HG03575 (cell line): ENCODE results near the gene PACC1.
"Not testable (repeated sequence)": the region's sequence is repeated elsewhere in the genome, so short reads cannot be mapped to it uniquely, and the experiment has no call there.

Experiments
- ATAC-seq: cut with Tn5 transposase; IDR thresholded peaks from one replicate; pipeline ENCODE4 v1.9.1; 2021; ENCODE audit not compliant: unreplicated experiment, insufficient number of reproducible peaks, low FRiP score; ENCODE audit errors: extremely low read depth

PACC1 gene

GRCh38 chr1:212402666-212403321 lies 11.9 kb downstream of the PACC1 start:
- no peak for ATAC-seq

- no peak for ATAC-seq
These were observed 12.7 kb downstream of the PACC1 start for GRCh38 chr1:212401838-212402582.

GRCh38 chr1:212401042-212401441 lies 13.6 kb downstream of the PACC1 start:
- no peak for ATAC-seq

GRCh38 chr1:212397171-212397570 lies 17.5 kb downstream of the PACC1 start:
- no peak for ATAC-seq

- ATAC-seq, result no peak
These were observed 18.0 kb downstream of the PACC1 start for GRCh38 chr1:212396638-212397037.

GRCh38 chr1:212395678-212396437 lies 18.8 kb downstream of the PACC1 start:
- not testable (repeated sequence) for ATAC-seq

- ATAC-seq, result no peak
These were observed 25.5 kb downstream of the PACC1 start for GRCh38 chr1:212388985-212389716.

GRCh38 chr1:212386029-212386428 lies 28.7 kb downstream of the PACC1 start:
- no peak for ATAC-seq

- no peak for ATAC-seq
These were observed 33.2 kb downstream of the PACC1 start for GRCh38 chr1:212381397-212382035.

GRCh38 chr1:212379366-212379765 lies 35.3 kb downstream of the PACC1 start:
- ATAC-seq, result no peak

GRCh38 chr1:212377644-212378043 lies 37.0 kb downstream of the PACC1 start:
- no peak for ATAC-seq

GRCh38 chr1:212375986-212376385 lies 38.7 kb downstream of the PACC1 start:
- no peak for ATAC-seq

- no peak for ATAC-seq
These were observed 46.6 kb downstream of the PACC1 start for GRCh38 chr1:212368073-212368484.

GRCh38 chr1:212367474-212368072 lies 47.1 kb downstream of the PACC1 start:
- ATAC-seq, result no peak

GRCh38 chr1:212366901-212367300 lies 47.8 kb downstream of the PACC1 start:
- ATAC-seq, result no peak

GRCh38 chr1:212364985-212365384 lies 49.7 kb downstream of the PACC1 start:
- ATAC-seq, result no peak

- ATAC-seq, result no peak
These were observed 54.7 kb downstream of the PACC1 start for GRCh38 chr1:212359794-212360479.
